ENCODE results near the gene PACSIN1.

- no peak for TF ChIP-seq CTCF (IDR thresholded peaks at IDR 0.05; ENCODE audit: low read length)
- TF ChIP-seq EZH2 (optimal IDR thresholded peaks at IDR 0.05; ENCODE audit: low read depth, low read length), result no peak
Measured at GRCh38 chr6:34549804-34550202, 83.9 kb downstream of the PACSIN1 start.
